Naive B cell (primary cell): ENCODE data around the gene AEBP2. TPM values are rescaled to one million over a fixed set of nuclear protein-coding genes. Genes with fewer than 3 reads are reported as not detected.
A peak's percentile ranks its signal among the peaks of the same experiment; 100 is the strongest.

Source experiments
- ATAC-seq, 2 donors: fragments of 150-1000 bp; cut with Tn5 transposase; 2 replicates each; pipeline ENCODE4 v1.10.0; 2021; ENCODE audit warnings: low read depth in 2 of 2, mild to moderate bottlenecking in 2 of 2, moderate library complexity in 2 of 2
- DNase-seq: peaks from one replicate; pipeline ENCODE4 v3.0.0; 2022
- H3K27ac Mint-ChIP-seq, 6 donors: one replicate each; pipeline ENCODE4 v1.8.0; 2020 to 2022; ENCODE audit warnings: mild to moderate bottlenecking in 6 of 6, mixed read lengths in 6 of 6, moderate library complexity in 5 of 6, inconsistent platforms in 2 of 6
- H3K27me3 Mint-ChIP-seq, 3 donors: one replicate each; pipeline ENCODE4 v1.8.0; 2021 to 2022; ENCODE audit warnings: mixed read lengths in 3 of 3, mild to moderate bottlenecking in 1 of 3
- H3K36me3 Mint-ChIP-seq, 2 donors: one replicate each; pipeline ENCODE4 v1.8.0; 2020 to 2022; ENCODE audit warnings: mixed read lengths in 2 of 2, inconsistent platforms in 1 of 2, mild to moderate bottlenecking in 1 of 2
- H3K4me1 Mint-ChIP-seq, 3 donors: one replicate each; pipeline ENCODE4 v1.8.0; 2020 to 2022; ENCODE audit warnings: mixed read lengths in 3 of 3, inconsistent platforms in 1 of 3, mild to moderate bottlenecking in 1 of 3, moderate library complexity in 1 of 3
- H3K4me3 Mint-ChIP-seq, 8 donors: one replicate each; pipeline ENCODE4 v1.8.0; 2020 to 2022; ENCODE audit warnings: mild to moderate bottlenecking in 8 of 8, mixed read lengths in 8 of 8, moderate library complexity in 8 of 8, inconsistent platforms in 2 of 8
- H3K9me3 Mint-ChIP-seq, 7 donors: one replicate each; pipeline ENCODE4 v1.8.0; 2020 to 2022; ENCODE audit warnings: mixed read lengths in 7 of 7, mild to moderate bottlenecking in 5 of 7, inconsistent platforms in 2 of 7, moderate library complexity in 1 of 7
- polyA plus RNA-seq, 6 donors: library from polyadenylated mRNA; unstranded; fragments of 300-500 nt; fragmentation: Illumina TruSeq; gene quantifications; one replicate each; pipeline ENCODE4 v1.2.3, GENCODE V29; 2021; ENCODE audit warnings: low read depth in 6 of 6

The AEBP2 gene
- polyA plus RNA-seq, 6 donors from 2014 or later = 3.9 to 14.9 (median 11.6) TPM

- peak overlapping the region in 1 of 6 donors; percentile 56 for H3K27ac Mint-ChIP-seq
Observed at GRCh38 chr12:19432309-19433170, 6.8 kb upstream of the AEBP2 start.

GRCh38 chr12:19434538-19434937 lies 4.8 kb upstream of the AEBP2 start:
- Mint-ChIP-seq H3K36me3 (no peaks in the 10 kb centered on the region), H3K4me3 (no peak overlapping the region), H3K4me1 (peaks cover 0 to 2% (median 0%) of the 10 kb centered on the region in 3 donors), H3K9me3 (peaks cover 0 to 4% (median 0%) of the 10 kb centered on the region in 7 donors), H3K27me3 (peaks cover 0 to 6% (median 0%) of the 10 kb centered on the region in 3 donors), H3K27ac (no peak overlapping the region)
- ATAC-seq = no peak
- DNase-seq = no peak

More at GRCh38 chr12:19432309-19433170, 6.8 kb upstream of the AEBP2 start:
- ATAC-seq (no peak), DNase-seq (no peak)
- Mint-ChIP-seq H3K4me3 (no peak overlapping the region), H3K4me1 (no peaks in the 10 kb centered on the region), H3K27me3 (peaks cover 0 to 6% (median 0%) of the 10 kb centered on the region in 3 donors), H3K9me3 (peaks cover 0 to 5% (median 1%) of the 10 kb centered on the region in 7 donors), H3K36me3 (no peaks in the 10 kb centered on the region)

- Mint-ChIP-seq H3K27ac (no peak overlapping the region), H3K36me3 (peaks cover 0 to 9% of the 10 kb centered on the region in 2 donors), H3K4me3 (peak overlapping the region in 2 of 8 donors; percentile 2 to 58), H3K9me3 (peaks cover 0 to 2% (median 0%) of the 10 kb centered on the region in 7 donors), H3K4me1 (peaks cover 8 to 11% (median 8%) of the 10 kb centered on the region in 3 donors), H3K27me3 (no peaks in the 10 kb centered on the region)
- DNase-seq = no peak
- no peak for ATAC-seq
Observed at GRCh38 chr12:19435831-19436497, 3.3 kb upstream of the AEBP2 start.

DNA sequence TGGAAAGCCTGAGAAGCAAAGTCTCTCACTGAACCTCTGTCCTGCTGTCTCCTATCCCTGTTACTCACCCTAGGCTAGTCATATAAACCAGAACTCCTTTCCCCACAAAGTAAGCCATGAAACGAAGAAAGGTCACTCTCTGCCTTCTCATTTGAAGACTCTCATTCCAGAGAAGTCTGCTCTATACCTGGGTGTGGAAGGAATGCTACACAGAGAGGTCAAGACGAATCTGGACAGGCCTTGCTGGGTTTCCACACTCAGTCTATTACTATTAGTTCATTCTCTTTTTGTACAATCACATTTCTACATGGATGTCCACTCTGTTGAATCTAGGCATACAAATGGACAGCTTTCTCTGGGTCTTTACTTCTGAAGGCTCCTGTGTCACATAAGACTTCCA lies 2.4 kb upstream of the AEBP2 start:
- Mint-ChIP-seq H3K36me3 (peaks cover 0 to 9% of the 10 kb centered on the region in 2 donors), H3K27ac (no peak overlapping the region), H3K27me3 (no peaks in the 10 kb centered on the region), H3K4me3 (peak overlapping the region in 1 of 8 donors; percentile 58), H3K4me1 (peaks cover 15 to 20% (median 18%) of the 10 kb centered on the region in 3 donors), H3K9me3 (peaks cover 0 to 2% (median 0%) of the 10 kb centered on the region in 7 donors)
- DNase-seq = no peak
- no peak for ATAC-seq

DNA sequence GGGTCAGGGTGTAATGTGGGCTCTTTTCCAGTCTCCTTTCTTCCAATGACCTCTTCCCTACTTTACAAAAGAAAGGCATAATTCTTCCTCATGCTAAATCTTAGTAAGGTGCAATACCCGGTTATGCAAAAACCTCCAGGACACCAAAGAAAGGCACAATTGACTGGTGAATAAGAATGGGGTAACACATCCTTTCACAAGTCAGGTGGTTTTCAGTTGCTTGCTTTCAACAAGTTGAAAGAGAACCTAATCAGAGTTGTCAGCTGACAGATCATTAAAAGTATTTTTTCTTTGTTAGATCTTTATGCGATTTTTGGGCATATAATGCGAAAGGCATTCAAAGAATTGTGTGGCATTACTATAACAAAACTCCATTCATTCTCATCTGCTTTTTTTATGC lies 1.3 kb upstream of the AEBP2 start:
- no peak for ATAC-seq
- Mint-ChIP-seq H3K9me3 (peaks cover 0 to 2% (median 0%) of the 10 kb centered on the region in 7 donors), H3K4me3 (peak overlapping the region in 4 of 8 donors; percentile 35 to 99 (median 91)), H3K36me3 (peaks cover 0 to 9% of the 10 kb centered on the region in 2 donors), H3K4me1 (peaks cover 16 to 25% (median 19%) of the 10 kb centered on the region in 3 donors), H3K27ac (peak overlapping the region in 2 of 6 donors; percentile 73 to 97), H3K27me3 (no peaks in the 10 kb centered on the region)
- no peak for DNase-seq

GRCh38 chr12:19440019-19440858 lies 947 bp downstream of the AEBP2 start:
- Mint-ChIP-seq H3K9me3 (peaks cover 0 to 2% (median 0%) of the 10 kb centered on the region in 7 donors), H3K27me3 (no peaks in the 10 kb centered on the region), H3K36me3 (peaks cover 0 to 9% of the 10 kb centered on the region in 2 donors), H3K4me3 (peak overlapping the region; percentile 95 to 100 (median 99)), H3K27ac (peak overlapping the region; percentile 96 to 98 (median 97)), H3K4me1 (peaks cover 24 to 36% (median 27%) of the 10 kb centered on the region in 3 donors)
- ATAC-seq (peak; percentile 24 to 37), DNase-seq (peak; percentile 55)

- DNase-seq = no peak
- Mint-ChIP-seq H3K36me3 (peaks cover 0 to 9% of the 10 kb centered on the region in 2 donors), H3K4me1 (peaks cover 27 to 41% (median 28%) of the 10 kb centered on the region in 3 donors), H3K27me3 (no peaks in the 10 kb centered on the region), H3K4me3 (peak overlapping the region; percentile 95 to 100 (median 99)), H3K27ac (peak overlapping the region; percentile 76 to 98 (median 97)), H3K9me3 (peaks cover 0 to 2% (median 0%) of the 10 kb centered on the region in 7 donors)
- ATAC-seq = no peak
Observed at GRCh38 chr12:19440916-19441315, 1.6 kb downstream of the AEBP2 start.

DNA sequence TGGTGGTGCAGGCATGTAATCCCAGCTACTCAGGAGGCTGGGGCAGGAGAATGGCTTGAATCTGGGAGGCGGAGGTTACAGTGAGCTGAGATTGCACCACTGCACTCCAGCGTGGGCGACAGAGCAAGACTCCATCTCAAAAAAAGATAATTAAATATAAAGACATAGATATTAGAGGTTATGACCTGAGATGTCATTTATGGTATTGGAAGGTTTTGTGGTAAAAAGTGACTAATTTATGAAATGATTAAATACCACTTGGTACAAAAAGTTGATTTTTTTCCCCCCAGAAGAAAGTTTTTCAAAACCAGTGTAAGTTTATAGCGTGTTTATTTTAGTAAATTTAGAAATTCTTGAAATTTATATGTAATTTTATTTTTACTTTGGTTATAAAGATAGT lies 4.3 kb downstream of the AEBP2 start:
- peak overlapping the region in 1 of 8 donors; percentile 15 for H3K4me3 Mint-ChIP-seq
- no peaks in the 10 kb centered on the region for H3K27me3 Mint-ChIP-seq
- H3K36me3 Mint-ChIP-seq = peaks cover 0 to 9% of the 10 kb centered on the region in 2 donors
- DNase-seq (no peak), ATAC-seq (no peak)
- peaks cover 0 to 2% (median 0%) of the 10 kb centered on the region in 7 donors for H3K9me3 Mint-ChIP-seq
- H3K4me1 Mint-ChIP-seq = peaks cover 35 to 61% (median 45%) of the 10 kb centered on the region in 3 donors
- H3K27ac Mint-ChIP-seq = peak overlapping the region in 1 of 6 donors; percentile 65

- no peaks in the 10 kb centered on the region for H3K27me3 Mint-ChIP-seq
- peaks cover 36 to 65% (median 47%) of the 10 kb centered on the region in 3 donors for H3K4me1 Mint-ChIP-seq
- H3K4me3 Mint-ChIP-seq = peak overlapping the region in 1 of 8 donors; percentile 18
Observed at GRCh38 chr12:19444097-19444496, 4.8 kb downstream of the AEBP2 start.

DNA sequence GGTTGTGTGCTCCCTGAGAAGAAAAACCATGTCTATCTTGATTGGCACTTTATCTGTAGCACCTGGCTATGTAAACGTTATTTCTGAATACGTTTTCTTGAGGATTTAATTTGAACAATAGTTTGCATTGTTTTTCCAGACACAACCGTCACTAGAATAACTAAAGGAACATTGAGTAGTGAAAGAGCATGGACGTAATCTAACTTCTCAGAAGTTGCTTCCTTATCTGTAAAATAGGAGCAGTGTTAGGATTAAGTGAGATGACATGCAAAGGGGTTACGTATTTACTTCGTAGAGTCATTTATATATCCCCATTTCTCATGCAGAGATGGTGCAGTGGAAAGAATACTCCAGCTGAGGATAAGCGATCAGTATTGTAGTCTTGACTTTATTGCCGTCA lies 8.1 kb downstream of the AEBP2 start:
- H3K4me1 Mint-ChIP-seq = peaks cover 30 to 72% (median 43%) of the 10 kb centered on the region in 3 donors
- peak overlapping the region in 2 of 8 donors; percentile 13 to 25 for H3K4me3 Mint-ChIP-seq
- no peaks in the 10 kb centered on the region for H3K9me3 Mint-ChIP-seq
- H3K27me3 Mint-ChIP-seq = no peaks in the 10 kb centered on the region
- DNase-seq (no peak), ATAC-seq (no peak)
- H3K27ac Mint-ChIP-seq = no peak overlapping the region
- peaks cover 0 to 1% of the 10 kb centered on the region in 2 donors for H3K36me3 Mint-ChIP-seq

More at GRCh38 chr12:19444097-19444496, 4.8 kb downstream of the AEBP2 start:
- no peak for ATAC-seq
- DNase-seq = no peak
- H3K9me3 Mint-ChIP-seq = no peaks in the 10 kb centered on the region
- no peak overlapping the region for H3K27ac Mint-ChIP-seq
- peaks cover 0 to 9% of the 10 kb centered on the region in 2 donors for H3K36me3 Mint-ChIP-seq

DNA sequence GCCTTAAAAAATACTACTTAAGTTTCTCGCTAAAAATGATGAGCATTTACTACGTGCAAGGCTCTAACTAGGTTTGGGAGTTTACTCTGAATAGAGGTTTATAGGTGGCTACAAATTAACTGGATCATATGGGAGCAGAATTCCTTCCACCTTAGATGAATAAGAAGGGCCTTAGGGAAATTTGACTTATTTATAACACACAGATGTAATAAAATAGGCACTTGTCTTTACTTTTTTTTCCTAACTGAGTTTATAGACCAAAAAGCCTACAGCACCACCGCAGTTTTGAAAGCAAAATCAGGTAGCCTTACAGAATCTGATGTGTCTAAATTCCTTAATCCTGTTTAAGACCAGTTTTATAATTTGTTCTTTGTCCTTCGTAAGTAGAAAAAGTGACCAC lies 10.5 kb downstream of the AEBP2 start:
- DNase-seq (no peak), ATAC-seq (no peak)
- Mint-ChIP-seq H3K27me3 (no peaks in the 10 kb centered on the region), H3K36me3 (peaks cover 0 to 4% of the 10 kb centered on the region in 2 donors), H3K9me3 (no peaks in the 10 kb centered on the region), H3K27ac (peak overlapping the region in 1 of 6 donors; percentile 18), H3K4me1 (peaks cover 32 to 80% (median 46%) of the 10 kb centered on the region in 3 donors), H3K4me3 (no peak overlapping the region)

- H3K4me3 Mint-ChIP-seq = no peak overlapping the region
- ATAC-seq (no peak), DNase-seq (no peak)
- peak overlapping the region in 1 of 6 donors; percentile 59 for H3K27ac Mint-ChIP-seq
- H3K9me3 Mint-ChIP-seq = no peaks in the 10 kb centered on the region
- H3K36me3 Mint-ChIP-seq = peaks cover 0 to 4% of the 10 kb centered on the region in 2 donors
- H3K27me3 Mint-ChIP-seq = no peaks in the 10 kb centered on the region
- peaks cover 29 to 79% (median 45%) of the 10 kb centered on the region in 3 donors for H3K4me1 Mint-ChIP-seq
Observed at GRCh38 chr12:19450362-19450761, 11.1 kb downstream of the AEBP2 start.
